Right lobe of liver (tissue), 4 donors: Measurements from ENCODE around the gene MTHFD1L.

Experiments used
- POLR2A ChIP-seq: fragments of 450-650 bp; IDR thresholded peaks from one replicate; pipeline ENCODE4 v1.6.1; 2017; ENCODE audit warnings: antibody characterized with exemption, mild to moderate bottlenecking
- TF ChIP-seq, protein P1 (sequence below), 4 donors: fragments of 200-600 bp in 3 of 4; fragments of 450-650 bp in 1 of 4; IDR thresholded peaks; one replicate each; pipeline versions ENCODE4 v1.5.1 to v1.8.0; 2016 to 2022; ENCODE audit warnings: antibody characterized with exemption in 4 of 4, mild to moderate bottlenecking in 2 of 4
- donor health status: DM: no; HTN: no; CAD: no.
- donor health status: DM: no; HTN: no; CAD: no.
- donor health status: DM: no; HTN: yes; CAD: no.

DNA sequence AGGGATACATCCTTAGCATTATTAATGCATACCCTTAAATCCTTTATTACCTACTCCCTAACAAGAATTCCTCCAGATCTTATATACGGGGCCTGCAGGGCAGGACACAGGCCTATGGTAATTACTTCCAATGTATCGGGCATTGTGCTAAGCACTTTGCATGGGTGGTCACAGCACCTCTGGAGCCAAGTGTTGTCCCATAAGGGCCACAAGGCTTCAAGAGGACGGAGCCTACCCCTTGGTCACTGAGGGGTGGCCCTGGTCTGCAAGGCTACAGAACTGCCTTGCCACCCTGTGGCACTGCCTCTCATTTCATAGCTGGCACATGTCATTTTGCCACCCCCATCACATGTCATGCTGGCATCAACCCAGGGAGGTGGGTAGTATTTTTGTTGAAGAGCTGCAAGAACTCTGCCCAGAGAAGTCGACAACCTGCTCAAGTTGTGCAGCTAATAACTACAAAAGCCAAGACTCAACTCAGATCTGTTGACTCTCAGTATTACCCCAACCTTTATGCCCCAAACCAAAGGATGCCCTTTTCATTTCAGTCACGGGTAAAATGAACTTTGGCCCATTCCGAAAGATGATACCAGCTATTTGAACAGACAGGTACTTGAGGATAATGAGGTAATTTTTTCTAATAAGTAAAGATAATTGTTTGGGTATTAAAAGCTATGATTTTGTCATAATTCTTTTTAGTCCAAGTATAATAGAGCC, 230.2 kb downstream of the MTHFD1L start:
- TF ChIP-seq, protein P1, sequence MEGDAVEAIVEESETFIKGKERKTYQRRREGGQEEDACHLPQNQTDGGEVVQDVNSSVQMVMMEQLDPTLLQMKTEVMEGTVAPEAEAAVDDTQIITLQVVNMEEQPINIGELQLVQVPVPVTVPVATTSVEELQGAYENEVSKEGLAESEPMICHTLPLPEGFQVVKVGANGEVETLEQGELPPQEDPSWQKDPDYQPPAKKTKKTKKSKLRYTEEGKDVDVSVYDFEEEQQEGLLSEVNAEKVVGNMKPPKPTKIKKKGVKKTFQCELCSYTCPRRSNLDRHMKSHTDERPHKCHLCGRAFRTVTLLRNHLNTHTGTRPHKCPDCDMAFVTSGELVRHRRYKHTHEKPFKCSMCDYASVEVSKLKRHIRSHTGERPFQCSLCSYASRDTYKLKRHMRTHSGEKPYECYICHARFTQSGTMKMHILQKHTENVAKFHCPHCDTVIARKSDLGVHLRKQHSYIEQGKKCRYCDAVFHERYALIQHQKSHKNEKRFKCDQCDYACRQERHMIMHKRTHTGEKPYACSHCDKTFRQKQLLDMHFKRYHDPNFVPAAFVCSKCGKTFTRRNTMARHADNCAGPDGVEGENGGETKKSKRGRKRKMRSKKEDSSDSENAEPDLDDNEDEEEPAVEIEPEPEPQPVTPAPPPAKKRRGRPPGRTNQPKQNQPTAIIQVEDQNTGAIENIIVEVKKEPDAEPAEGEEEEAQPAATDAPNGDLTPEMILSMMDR (IDR thresholded peaks at IDR 0.05) = no peak
- TF ChIP-seq POLR2A = no peak
